D341Med (cell line): ENCODE results near the gene HOXC10.

Experiments used
- DNase-seq: peaks from one replicate; pipeline ENCODE4 v3.0.0; 2012; ENCODE audit warnings: low spot score

HOXC10 gene

GRCh38 chr12:53991077-53991460 lies 6.1 kb downstream of the HOXC10 start:
- no peak for DNase-seq

GRCh38 chr12:53992377-53992889 lies 7.5 kb downstream of the HOXC10 start:
- no peak for DNase-seq

- DNase-seq = no peak
Measured at GRCh38 chr12:53993162-53994008, 8.4 kb downstream of the HOXC10 start.

GRCh38 chr12:53994009-53994263 lies 9.0 kb downstream of the HOXC10 start:
- no peak for DNase-seq

GRCh38 chr12:53994264-53995001 lies 9.5 kb downstream of the HOXC10 start:
- DNase-seq = no peak

GRCh38 chr12:53995002-53995377 lies 10.0 kb downstream of the HOXC10 start:
- DNase-seq = no peak

GRCh38 chr12:53995378-53996239 lies 10.7 kb downstream of the HOXC10 start:
- no peak for DNase-seq

GRCh38 chr12:53996240-53997203 lies 11.6 kb downstream of the HOXC10 start:
- no peak for DNase-seq

GRCh38 chr12:53997204-53998109 lies 12.5 kb downstream of the HOXC10 start:
- DNase-seq = no peak

- no peak for DNase-seq
Measured at GRCh38 chr12:53998110-53998899, 13.4 kb downstream of the HOXC10 start.

- no peak for DNase-seq
Measured at GRCh38 chr12:53998900-53999236, 13.9 kb downstream of the HOXC10 start.

- DNase-seq = peak; percentile 64
Measured at GRCh38 chr12:53999559-54000115, 14.7 kb downstream of the HOXC10 start.

- DNase-seq = no peak
Measured at GRCh38 chr12:54000116-54001114, 15.5 kb downstream of the HOXC10 start, which contains the start of gene HOXC9. Gene HOXC9, plus strand, starts transcription at chr12:54000161. Its CDS starts 28 bp downstream, at chr12:54000189.

- DNase-seq = no peak
Measured at GRCh38 chr12:54001283-54002187, 16.6 kb downstream of the HOXC10 start.

GRCh38 chr12:54002278-54002914 lies 17.4 kb downstream of the HOXC10 start:
- DNase-seq = no peak

- no peak for DNase-seq
Measured at GRCh38 chr12:54002915-54003389, 18.0 kb downstream of the HOXC10 start.
